Limb (tissue), 2 donors: ENCODE data around the gene CD248.
"Not testable (repeated sequence)": the region's sequence is repeated elsewhere in the genome, so short reads cannot be mapped to it uniquely, and the experiment has no call there.

Experiments used
- DNase-seq, 2 donors: peaks; one replicate each; pipeline ENCODE4 v3.0.0-alpha.2; 2016; ENCODE audit errors: extremely low spot score in 2 of 2

CD248 gene, protein sequence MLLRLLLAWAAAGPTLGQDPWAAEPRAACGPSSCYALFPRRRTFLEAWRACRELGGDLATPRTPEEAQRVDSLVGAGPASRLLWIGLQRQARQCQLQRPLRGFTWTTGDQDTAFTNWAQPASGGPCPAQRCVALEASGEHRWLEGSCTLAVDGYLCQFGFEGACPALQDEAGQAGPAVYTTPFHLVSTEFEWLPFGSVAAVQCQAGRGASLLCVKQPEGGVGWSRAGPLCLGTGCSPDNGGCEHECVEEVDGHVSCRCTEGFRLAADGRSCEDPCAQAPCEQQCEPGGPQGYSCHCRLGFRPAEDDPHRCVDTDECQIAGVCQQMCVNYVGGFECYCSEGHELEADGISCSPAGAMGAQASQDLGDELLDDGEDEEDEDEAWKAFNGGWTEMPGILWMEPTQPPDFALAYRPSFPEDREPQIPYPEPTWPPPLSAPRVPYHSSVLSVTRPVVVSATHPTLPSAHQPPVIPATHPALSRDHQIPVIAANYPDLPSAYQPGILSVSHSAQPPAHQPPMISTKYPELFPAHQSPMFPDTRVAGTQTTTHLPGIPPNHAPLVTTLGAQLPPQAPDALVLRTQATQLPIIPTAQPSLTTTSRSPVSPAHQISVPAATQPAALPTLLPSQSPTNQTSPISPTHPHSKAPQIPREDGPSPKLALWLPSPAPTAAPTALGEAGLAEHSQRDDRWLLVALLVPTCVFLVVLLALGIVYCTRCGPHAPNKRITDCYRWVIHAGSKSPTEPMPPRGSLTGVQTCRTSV

DNA sequence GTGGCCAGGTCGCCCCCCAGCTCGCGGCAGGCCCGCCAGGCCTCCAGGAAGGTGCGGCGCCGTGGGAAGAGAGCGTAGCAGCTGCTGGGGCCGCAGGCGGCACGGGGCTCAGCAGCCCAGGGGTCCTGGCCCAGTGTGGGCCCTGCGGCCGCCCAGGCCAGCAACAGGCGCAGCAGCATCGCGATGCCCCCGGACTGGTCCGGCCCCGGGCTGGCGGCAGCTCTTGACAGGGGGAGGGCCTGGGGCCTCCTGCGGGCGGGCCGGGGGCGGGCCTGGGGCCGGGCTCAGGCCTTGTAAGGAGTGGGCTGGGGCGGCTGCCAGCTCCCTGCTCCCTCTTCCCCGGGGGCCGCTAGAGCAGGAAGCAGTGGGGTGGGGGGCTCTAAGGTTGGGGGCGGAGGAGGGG is at the start of gene CD248:
TSS of gene CD248 (minus strand) at position 196 of the 403 bp plus-strand sequence. CDS start at position 179, 17 bp downstream.
- peak; percentile 65 to 84 for DNase-seq

DNA sequence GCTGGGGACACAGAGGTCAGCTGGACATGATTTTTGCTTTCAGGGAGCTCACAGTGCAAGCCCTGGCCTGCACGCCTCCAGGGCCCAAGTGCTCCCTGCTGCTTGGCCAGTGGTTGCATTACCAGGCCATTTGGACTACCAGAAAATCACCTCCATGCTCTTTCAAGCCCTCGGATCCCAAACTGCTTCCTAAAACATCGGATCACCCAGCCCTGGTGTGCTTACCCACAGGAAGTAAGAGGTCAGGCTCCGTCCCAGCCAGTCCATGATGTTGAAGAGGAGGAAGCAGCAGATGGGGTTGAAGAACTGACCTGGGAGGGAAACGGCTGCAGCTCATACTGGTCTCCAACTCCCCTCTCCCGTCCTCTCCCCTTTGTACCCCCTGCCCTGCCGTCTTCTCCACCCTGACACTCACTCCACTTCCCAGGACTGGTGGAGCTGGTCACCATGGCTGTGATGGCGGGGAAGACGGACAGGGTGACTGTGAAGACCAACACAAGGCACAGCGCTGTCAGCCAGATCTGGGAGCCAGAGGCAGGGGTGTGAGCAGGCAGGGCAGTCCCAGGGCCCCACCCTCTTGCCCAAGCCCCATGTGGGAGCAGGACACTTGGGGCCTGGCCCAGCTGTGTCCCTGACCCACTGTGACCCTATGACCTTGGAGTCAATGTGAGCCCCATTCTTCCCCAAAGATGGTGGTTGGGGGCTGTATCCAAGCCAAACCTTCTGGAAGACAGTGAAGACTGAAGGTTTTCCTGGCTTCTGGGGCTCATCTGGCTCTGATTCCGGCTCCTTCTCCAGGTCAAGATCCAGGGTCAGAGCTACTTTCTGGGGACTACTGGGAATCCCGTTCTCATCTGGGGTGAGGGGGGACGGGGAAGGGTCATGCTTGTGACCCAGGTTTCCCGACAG is 49.1 kb upstream of the CD248 start:
- DNase-seq = no peak

DNA sequence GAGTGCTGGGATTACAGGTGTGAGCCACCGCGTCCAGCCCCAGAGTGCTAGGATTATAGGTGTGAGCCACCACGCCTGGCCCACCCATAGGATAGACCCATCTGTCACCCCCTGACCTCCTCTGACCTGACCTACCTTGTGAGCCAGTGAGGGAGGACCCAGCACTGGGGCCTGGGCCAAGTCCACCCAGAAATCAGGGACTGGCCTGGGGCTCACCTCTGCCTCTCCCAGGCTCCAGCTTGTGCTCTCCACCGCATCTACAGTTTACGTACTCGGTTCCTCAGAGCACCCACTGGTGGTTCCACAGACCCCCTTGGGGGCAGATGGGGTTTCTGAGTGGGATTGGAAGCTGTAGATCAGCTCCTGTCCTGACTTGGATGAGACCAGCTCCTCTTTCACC is 48.3 kb upstream of the CD248 start:
- no peak for DNase-seq

DNA sequence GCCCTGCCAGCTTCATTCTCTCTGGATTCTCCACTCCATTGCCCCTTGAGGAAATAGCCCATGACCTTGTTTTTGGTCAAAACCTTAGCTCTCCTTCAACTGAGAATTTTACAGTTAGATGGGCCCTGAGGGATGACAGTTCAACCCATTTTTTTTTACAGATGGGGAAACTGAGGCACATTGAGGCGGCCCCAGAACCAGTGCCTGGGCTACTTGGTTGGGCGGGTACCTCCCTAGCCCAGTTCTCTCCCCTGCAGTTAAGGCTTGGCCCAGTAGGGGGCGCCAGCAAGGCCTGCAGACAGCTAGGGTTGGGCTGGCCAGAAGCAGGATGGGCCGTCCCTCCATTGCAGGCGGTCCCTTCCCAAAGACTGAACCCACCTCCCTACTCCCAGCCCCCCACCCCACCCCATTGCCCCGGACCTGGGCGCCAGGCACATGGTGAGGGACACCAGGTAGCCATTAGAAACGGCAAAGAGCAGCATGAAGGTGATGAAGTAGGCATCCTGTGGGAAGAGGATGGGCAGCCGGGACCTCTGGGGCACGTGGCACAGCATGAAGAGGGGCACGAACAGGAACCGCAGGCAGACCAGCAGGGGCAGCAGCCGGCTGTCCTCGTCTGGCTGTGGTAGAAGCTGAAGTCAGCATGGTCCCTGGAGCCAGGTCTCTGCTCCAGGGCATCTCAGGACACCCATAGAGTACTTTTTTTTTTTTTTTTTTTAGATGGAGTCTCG is 47.1 kb upstream of the CD248 start:
- DNase-seq = peak in 1 of 2 donors; percentile 57

DNA sequence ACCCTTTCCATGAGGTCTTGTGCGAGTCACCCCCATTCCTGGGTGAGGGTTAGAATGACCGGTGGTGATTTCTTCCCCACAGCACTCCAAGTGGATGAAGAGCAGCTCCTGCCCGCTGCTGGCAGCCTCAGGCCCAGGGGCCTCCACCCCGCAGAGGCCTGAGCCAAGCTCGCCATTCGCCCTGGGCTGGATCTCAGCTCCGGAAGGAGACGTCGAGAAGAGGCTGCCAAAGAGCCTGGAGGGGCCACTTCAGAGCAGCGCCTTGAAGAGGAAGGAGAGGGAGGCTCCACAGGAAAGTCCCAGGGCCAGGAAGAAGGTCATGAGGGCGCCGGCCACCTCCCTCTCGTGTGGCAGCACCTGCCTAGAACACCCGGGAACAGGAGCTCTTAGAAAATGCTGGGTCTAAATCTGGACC is 46.4 kb upstream of the CD248 start:
- no peak for DNase-seq

DNA sequence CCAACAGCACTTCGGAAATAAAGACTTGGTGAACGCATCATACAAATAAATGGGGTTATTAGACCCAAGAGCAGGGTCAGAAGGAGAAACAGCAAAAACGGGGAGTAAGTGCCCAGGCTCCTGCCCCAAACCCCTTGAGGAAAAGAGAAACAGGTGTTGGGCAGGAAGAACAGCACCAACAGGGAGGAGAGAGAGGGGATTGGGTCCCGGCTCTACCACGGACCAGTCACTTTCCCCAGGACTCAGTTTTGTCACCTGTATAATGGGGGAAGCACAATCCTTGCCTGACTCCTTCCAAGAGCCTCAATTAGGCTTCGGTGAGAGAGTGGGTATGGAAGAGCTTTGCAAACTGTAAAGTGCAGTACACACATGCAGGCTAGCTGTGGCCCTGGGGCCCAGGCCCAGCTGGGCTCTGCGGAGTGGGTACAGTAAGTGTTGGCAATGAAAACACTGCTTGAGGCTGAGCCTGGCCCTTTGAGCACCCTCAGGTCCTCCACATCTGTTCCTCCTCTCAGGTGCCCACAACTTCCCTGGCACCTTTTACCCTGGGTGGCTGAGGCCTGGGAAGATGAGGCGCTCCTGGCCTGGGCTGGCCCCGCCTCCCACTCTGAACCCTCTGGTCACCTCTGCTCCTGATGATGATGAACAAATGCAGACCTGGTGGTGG is 45.8 kb upstream of the CD248 start:
- no peak for DNase-seq

DNA sequence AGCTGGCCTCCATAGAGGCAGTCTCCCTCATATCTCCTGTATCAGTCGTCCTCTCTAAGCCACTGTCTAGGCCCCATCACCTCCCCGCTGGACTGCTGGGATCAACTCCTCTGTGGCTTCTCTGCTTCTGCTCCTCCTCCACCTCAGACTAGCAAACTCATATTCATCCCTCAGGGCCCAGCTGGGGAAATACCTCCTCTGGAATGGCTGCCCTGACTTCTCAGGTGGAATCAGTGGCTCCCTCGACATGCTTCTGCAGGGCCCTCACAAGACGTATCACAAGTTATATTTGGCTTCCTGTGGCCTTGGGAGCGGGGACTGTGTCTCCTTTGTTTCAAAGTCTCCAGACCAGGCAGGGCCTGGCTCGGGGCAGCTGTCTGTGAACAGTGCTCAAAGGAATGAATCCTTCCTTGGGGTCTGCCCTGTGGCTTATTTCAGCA is 44.7 kb upstream of the CD248 start:
- DNase-seq = no peak

DNA sequence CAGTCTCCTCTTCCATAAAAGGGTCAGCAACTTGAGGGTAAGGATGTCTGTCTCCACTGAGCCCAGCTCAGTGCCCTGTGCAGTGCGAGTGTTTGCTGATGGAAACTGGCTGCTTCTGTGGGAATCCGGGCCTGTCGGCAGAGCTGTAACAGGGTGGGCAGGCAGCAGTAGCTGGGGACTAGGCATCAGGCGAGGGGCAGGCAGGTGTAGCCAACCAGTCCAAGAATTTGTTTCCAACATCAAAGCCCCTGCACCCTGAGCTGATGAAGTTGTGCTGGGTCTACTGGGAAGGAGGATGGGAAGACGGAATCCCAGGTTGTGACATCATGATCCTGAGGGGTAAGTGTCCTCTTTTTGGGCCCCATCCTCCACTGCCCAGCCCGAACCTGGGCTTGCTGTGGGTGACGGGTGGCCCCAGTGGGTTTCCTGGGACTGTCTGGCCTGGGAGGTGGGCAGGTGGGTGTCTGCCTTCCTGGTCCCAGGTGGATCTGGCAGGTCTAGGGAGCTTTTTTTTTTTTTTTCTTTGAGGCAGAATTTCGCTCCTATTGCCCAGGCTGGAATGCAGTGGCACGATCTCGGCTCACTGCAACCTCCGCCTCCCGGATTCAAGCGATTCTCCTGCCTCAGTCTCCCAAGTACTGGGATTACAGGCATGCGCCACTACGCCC is 43.7 kb upstream of the CD248 start:
- DNase-seq = no peak

DNA sequence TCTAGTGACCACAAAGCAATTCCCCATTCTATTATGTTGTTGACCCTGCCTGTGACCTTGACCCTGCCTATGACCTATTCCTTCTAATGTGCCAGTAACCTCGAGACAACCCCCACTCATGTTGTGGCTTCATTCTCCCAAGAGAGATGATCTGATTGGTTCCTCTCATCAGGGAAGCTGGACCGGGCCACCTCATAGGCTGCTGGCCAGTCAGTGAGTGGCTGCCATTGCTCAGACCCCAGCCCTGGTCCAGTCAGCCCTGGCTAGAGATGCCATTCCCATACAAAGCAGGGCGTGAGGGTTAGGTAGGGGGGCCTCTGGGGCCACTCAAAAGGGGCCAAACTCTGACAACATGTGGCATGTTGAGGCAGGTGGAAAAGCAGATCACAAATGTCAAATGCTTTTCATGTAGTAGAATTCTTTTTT is 42.8 kb upstream of the CD248 start:
- DNase-seq = no peak

DNA sequence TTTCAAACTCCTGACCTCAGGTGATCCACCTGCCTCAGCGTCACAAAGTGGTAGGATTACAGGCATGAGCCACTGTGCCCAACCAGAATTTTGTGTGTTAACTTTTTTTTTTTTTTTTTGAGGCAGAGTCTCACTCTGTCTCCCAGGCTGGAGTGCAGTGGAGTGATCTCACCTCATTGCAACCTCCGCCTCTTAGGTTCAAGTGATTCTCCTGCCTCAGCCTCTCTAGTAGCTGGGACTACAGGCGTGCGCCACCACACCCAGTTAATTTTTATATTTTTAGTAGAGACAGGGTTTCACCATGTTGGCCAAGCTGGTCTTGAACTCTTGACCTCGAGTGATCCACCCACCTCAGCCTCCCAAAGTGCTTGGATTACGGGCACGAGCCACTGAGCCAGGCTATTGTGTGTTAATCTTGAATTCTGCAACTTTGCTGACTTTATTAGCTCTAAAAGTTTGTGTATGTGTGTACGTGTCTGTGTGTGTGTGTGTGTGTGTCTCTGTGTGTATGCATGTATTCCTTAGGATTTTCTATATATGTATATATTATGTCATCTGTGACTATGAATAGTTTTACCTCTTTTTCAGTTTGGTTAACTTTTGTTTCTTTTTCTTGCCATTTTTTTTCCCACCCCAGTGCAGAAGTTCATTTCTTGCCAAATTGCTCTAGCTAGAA is 33.9 kb upstream of the CD248 start:
- DNase-seq = not testable (repeated sequence)

DNA sequence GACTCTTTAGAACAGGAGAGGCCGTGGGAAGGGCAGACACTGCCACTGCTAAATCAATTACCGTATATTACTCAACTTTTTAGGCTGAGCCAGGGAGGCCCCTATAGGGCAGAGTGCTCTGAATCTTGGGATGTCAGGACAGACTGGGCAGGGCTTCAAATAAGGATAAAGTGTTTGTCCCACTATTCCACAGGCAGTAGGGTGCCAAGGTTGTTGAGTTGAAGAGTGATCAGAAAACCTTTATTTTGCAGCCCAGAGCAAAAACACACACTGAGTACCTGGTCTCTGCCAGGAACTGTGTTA is 32.2 kb upstream of the CD248 start:
- DNase-seq = no peak

DNA sequence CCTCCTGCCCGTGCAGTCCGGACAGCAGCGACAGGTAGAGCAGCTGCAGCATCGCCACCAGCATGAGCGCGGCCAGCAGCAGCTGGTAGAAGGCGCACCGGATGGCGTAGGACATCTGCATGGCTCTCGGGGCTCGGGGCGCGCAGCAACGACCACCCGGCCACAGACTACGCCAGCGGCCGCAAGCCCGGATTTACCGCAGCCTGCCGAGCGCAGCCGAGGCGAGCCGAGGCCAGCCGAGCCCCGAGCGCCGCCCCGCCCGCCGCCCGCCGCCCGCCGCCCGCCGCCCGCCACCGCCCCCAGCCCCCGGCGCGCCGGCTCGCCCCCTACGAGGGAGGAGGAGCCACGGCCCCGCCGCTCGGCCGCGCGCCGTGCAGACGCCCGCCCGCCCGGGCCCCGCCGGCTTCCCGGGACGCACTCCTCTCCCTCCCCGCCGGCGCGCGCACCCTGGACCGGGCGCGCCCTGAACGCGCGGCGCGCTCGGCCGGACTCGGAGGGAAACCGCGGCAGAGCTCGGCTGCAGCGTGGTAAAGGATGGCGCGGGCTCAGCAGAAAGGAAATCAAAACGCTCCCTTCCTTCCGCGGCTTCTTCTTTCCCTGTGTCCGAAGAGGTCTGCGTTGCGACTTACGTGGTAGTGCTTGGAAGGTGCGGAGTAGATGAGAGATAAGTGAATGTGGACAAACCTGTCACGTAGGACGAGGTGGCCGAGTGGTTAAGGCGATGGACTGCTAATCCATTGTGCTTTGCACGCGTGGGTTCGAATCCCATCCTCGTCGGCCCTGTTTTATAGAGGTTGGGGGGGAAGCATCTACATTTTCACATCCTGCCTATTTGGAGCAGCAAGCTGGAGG is 30.8 kb upstream of the CD248 start, which contains the start of gene B4GAT1:
TSS of gene B4GAT1 (minus strand) at position 205 of the 852 bp plus-strand sequence. CDS start at position 121, 84 bp downstream.
- DNase-seq = peak; percentile 80 to 91

DNA sequence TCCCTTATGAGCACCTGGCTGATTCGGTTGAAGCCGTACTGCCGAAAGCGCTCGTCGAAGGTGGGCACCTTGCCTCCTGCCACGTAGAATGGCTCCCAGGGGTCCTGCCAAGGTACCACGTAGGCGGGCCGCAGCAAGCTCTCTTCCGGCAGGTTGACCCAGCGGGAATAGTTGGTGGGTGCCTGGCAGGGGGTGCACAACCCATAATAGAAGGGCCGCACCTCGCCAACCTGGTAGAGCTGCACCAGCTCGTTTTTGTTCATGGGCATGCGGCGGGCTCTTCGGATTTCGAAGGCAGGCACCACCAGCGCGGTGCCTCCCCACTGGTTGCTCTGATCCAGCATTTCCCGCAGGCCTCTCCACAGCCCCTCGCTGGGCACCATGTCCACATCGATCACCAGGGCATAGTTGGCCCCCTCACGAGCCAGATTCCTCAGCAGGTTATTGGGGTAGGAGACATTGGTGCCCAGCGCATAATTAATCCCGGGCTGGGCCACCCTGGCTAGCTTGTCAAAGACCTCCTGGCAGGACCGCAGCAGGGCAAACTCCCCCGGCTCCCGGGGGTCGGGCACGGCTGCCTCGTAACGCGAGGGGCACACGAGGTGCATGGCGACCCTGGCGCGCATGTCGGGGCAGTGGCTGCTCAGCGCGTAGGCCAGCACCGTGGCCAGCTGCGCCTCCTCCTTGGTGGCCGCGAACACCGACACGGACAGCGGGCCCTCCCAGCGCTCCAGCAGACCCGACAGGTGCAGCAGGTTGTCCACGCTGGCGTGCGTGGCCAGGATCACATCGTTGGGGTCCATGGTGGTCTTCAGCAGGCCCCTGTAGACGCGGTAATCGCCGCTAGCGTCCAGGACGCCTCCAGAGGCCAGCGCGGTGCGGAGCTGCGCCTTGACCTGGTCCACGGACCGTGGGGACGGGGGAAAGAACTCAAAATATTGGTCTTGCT is 29.9 kb upstream of the CD248 start:
- DNase-seq = no peak

DNA sequence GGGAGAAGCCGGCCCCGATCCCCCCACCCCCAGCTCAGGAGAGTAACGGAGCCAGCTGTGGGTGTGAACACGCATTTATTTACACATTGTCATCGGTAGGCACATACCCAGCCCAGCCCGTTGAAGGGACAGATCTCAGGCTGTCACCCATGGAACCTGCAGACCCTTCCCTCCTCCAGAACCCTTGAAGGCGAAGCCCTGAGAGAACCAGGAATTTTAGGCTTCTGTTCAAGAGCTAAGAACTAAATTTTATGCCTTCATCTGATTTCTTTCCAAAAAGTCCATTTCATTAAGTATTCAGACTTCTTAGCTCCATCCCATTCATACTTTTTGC is 28.4 kb upstream of the CD248 start:
- no peak for DNase-seq

DNA sequence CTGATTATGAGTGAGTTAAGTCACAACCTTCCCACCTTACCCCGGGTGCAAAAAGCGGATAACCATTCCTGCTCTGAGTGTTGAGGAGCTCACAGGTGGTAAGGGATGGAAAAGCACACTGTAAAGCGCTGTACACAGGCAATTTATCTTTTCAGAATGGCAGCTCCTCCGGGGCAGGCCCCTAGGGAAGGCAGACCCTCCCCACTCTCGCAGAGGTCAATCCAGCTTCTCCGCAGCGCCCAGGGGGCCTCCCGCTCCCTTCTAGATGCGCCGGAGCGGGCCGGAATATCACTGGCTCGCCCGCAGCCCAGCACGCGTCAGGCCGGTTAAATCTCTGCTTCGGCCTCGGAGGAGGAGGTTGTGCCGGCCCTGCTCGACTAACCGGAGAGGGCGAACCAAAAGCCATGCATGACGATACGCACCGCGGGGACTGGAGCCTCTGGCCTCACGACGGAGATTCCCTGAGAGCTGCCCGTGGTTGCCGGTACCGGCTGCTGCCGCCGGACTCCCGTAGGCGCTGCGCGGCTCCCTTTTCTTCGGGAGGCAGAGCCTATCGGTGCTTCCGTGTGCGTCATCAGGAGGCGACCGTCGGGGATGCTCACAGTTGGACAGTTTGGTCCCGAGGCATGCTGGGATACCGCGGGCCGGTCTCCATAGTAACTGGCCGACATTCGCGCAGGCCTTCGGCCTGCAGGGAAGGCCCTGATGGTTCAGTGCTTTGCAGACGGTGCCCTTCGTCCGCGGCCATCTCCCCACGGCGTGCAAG is 27.9 kb upstream of the CD248 start, which contains the start of gene BRMS1:
TSS of gene BRMS1 (minus strand) at position 555 of the 766 bp plus-strand sequence. CDS start 2,870 bp downstream, outside the sequence.
- DNase-seq = peak; percentile 97

DNA sequence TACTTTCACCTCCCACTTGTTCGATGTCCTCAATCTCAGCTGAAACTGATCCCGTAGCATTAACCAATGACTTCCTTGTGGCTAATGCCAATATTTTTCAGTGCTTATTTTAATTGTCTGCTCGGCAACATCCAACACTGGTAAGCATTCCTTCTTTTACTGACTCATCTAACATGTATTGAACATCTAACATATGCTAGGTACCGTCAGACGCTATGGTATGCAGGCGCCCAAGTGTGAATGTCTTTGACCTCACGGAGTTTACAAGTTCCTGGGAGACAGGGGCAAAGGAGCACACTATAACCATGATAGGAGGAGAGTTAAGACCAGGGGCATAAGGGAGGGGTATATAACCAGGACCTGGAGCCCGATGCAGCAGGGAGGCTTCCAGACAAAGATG is 26.3 kb upstream of the CD248 start:
- no peak for DNase-seq
